ENCODE data around the gene ARPC5L.
"Not testable (repeated sequence)": the region's sequence is repeated elsewhere in the genome, so short reads cannot be mapped to it uniquely, and the experiment has no call there.

ARPC5L gene

GRCh38 chr9:124841075-124841821 is 20.7 kb upstream of the ARPC5L start:
- DNase-seq, result no peak

- DNase-seq, result no peak
These were observed 18.4 kb upstream of the ARPC5L start for GRCh38 chr9:124843456-124844034.

GRCh38 chr9:124844291-124844690 is 17.6 kb upstream of the ARPC5L start:
- no peak for DNase-seq

DNA sequence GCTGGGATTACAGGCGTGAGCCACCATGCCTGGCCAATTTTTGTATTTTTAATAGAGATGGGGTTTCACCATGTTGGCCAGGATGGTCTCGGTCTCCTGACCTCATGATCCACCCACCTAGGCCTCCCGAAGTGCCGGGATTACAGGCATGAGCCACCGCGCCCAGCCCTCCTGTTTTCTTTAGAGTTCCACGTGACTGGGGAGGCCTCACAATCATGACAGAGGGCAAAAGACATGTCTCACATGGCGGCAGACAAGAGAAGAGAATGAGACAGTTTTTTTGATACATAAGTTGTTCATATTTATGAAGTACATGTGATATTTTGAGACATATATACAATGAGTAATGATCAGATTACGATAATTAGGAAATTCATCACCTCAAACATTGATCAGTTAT is 15.5 kb upstream of the ARPC5L start:
- not testable (repeated sequence) for DNase-seq

DNA sequence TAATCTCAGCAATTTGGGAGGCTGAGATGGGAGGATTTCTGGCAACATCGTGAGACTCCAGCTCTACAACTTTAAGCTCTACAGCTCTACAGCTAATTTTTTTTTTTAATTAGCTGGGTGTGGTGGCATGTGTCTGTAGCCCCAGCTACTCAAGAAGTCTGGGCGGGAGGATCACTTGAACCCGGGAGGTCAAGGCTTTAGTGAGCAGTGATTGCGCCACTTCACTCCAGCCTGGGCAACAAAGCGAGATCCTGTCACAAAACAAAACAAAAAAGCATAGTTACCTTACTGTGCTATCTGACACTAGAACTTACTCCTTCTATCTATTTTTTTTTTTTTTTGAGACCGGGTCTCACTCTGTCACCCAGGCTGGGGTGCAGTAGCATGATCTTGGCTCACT is 15.0 kb upstream of the ARPC5L start:
- no peak for DNase-seq

GRCh38 chr9:124849801-124850200 is 12.1 kb upstream of the ARPC5L start:
- no peak for DNase-seq

GRCh38 chr9:124852121-124852828 is 9.7 kb upstream of the ARPC5L start:
- no peak for DNase-seq

DNA sequence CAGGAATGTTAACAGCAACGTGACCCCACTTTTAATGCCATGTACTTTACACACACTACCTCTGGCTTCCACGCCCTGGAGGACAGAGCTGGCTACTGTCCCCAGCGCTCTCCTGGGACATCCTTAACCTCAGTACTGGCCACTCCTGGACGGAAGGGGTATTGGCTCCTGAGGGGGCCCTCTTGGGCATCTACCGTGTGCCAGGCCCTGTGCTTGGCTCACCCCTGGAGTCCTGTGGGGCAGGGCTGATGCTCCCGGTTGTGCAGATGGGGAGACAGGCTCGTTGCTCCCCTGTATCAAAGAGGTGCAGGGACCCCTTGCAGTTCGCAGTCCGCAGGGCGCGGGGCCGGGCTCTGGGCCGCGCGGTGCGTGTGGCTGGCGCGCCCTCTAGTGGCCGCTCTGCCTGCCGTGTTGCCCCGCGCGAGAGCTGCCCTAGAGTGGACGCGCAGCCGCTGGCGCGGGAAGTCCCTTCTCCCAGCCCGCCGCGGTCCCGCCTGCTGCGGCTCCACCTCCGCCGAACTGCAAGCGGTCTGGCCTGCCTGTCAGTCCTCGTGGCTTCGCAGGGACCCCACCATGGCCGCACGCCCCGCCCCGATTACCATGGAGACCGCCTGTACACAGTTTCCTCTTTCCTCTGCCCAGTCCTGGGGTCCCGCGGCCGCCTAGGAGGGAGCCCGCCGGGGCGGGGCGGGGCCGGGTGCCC is 8.9 kb upstream of the ARPC5L start, which contains the start of gene WDR38:
TSS of gene WDR38 (plus strand) at position 632 of the 703 bp plus-strand sequence. CDS start 72 bp downstream, outside the sequence.
- peak; percentile 55 for DNase-seq

DNA sequence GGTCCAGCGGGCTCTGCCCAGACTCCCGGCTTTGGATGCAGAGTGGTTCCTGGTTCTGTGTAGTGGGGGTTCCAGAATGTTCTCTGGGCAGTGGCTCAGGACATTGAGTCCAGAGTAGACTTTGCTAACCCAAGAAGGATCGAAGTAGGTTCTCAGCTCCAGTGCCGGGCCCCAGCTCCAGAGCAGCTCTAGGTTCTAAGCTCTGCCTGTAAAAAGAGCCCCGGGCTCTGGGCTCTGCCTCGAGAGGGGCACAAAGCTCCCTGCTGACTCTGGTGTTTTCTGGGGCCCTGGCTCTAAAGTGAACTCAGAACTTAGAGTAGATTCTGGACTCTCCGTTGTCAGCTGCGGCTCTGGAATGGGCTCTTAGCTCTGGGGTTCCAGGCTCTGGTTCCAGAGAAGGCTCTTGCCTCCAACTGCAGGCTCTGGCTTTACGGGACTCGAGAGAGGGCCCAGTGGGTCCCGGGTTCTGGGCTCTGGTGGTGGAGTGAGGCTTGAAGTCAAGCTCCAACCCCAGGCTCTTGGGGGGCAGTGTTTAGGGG is 8.3 kb upstream of the ARPC5L start:
- no peak for DNase-seq

DNA sequence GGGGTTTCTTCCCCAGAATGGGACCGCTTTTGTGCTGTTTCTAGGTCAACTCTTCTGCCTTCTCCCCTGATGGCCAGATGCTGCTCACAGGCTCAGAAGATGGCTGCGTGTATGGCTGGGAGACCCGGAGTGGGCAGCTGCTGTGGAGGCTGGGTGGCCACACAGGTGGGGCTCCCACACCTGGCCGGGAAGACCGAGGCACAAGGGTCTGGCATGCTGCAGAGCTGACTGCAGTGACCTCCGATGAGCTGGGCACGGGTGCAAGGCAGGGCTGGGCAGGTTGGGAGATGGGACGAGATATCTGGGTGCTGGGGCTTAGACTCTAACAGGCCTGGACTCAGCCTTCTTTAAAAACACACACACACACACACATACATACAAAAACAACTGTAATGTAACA is 7.8 kb upstream of the ARPC5L start:
- DNase-seq, result no peak

GRCh38 chr9:124854822-124855221 is 7.1 kb upstream of the ARPC5L start:
- peak; percentile 36 for DNase-seq

DNA sequence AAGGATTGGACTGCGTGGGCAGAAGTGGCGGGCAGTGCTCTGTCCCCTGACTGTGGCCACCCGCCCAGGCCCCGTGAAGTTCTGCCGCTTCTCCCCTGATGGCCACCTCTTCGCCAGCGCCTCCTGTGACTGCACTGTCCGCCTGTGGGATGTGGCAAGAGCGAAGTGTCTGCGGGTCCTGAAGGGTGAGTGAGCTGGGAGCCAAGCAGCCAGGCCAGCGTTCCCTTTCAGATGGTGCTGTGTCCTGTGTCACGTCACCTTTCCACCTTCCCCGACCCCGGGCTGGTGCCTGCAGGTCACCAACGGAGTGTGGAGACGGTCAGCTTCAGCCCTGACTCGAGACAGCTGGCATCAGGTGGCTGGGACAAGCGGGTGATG is 6.4 kb upstream of the ARPC5L start:
- DNase-seq, result peak; percentile 9

DNA sequence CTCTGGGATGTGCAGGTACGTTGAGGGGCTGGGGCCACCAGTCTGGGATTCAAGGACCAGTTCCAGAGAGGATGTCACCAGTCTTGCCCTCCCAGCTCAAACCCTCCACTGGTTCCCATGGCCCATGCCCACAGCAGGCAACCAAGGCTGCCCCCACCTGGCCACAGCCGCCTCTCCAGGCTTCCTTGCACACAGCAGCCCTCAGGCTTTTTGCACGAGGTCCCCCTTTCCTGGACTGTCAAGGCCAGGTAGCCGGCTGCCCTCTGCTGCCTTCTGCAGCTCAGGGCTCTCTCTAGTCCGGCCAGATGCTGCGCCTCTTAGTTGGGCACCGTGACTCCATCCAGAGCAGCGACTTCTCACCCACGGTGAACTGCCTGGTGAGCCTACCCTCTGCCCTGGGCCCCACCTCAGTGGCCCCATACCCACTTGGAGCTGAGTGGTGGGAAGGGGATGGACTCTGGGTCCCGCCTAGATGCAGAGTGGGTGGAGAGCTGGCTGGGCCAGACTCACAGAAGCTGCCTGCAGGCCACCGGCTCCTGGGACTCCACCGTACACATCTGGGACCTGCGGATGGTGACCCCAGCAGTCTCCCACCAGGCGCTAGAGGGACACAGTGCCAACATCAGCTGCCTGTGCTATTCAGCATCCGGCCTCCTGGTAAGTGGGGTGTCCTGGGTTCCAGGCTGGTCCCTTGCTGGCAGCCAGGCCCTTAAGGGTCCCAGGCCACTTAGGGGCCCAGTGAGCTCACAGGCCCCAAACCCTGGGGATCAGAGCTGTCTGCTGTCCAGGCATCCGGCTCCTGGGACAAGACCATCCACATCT is 5.8 kb upstream of the ARPC5L start:
- peak; percentile 55 for DNase-seq

- no peak for DNase-seq
These were observed 4.3 kb upstream of the ARPC5L start for GRCh38 chr9:124857533-124858162.

GRCh38 chr9:124858330-124859046 is 3.4 kb upstream of the ARPC5L start:
- DNase-seq, result no peak

- DNase-seq, result peak; percentile 10
These were observed 1.9 kb upstream of the ARPC5L start for GRCh38 chr9:124859803-124860581.

DNA sequence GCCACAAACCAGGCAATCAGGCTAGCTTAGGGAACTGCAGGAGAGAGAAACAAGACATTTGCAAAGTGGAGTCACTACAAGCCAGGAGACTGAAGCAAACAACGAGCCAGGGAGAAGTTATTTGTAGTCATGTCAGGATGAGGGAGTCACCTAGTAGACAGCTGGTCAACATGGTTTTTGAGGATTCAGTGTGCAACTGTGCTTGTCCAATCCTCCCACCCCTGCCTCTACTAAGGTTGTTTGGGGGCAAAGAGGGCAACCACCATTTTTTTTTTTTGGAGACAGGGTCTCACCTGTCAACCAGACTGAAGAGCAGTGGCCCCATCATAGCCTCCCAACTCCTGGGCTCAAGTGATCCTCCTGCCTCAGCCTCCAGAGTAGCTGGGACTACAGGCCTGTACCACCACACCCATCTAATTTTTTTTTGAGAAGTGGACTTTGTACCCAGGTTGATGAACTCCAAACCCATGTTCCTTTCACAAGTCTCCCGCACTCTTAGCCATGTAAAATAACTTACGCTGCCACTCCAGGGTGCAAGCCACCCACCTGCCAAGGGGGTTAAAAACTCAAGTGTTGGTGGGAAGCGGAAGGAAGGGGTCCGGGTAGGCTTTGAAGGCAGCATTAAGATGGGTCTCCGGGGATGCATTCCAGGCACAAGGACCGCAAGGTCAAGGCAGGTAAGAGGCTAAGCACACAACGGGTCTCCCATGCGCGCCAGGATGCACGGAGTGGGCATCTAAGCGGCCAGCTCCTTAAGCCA is 1.2 kb upstream of the ARPC5L start:
- no peak for DNase-seq

DNA sequence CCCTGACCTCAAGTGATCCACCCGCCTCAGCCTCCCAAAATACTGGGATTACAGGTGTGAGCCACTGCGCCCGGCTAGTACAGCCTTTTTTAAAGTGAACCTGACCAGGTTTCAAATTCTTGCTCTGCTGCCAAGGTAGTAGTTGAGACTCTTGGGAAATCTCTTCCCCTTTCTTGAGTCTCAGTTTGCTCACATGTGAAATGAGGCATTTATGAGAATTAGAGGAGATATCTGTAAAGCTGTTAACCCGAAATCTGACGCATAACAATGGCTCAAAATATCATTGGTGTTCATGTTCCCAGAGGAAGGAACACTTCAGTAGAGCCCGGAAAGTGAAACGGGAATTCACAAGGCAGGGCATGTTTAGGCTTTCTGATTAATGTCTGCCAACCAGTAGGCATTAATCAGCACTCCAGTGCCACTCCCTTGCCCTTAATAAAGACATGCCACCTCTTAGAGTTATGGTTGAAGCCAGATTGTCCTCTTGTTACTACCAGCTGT is 1.5 kb downstream of the ARPC5L start:
- peak; percentile 36 for DNase-seq

All from MV-4-11 (cell line).